NCI-H2107 (cell line): Measurements from ENCODE around the gene LIPE.
"Not testable (repeated sequence)": the region's sequence is repeated elsewhere in the genome, so short reads cannot be mapped to it uniquely, and the experiment has no call there.

Experiments used
- DNase-seq: peaks from one replicate; lab custom pipeline; 2025; lab: John Stamatoyannopoulos, UW

LIPE gene

GRCh38 chr19:42448306-42448705 is 21.1 kb upstream of the LIPE start:
- not testable (repeated sequence) for DNase-seq

- DNase-seq = no peak
Observed at GRCh38 chr19:42445948-42446347, 18.8 kb upstream of the LIPE start.

GRCh38 chr19:42443944-42444398 is 16.8 kb upstream of the LIPE start:
- DNase-seq = no peak

- no peak for DNase-seq
Observed at GRCh38 chr19:42442833-42443232, 15.6 kb upstream of the LIPE start, which contains the start of gene CXCL17. Gene CXCL17, minus strand, starts transcription at chr19:42442946. Its CDS starts 114 bp downstream, at chr19:42442832.

GRCh38 chr19:42441049-42441445 is 13.9 kb upstream of the LIPE start:
- DNase-seq = no peak

- DNase-seq = peak; percentile 43
Observed at GRCh38 chr19:42440357-42441048, 13.3 kb upstream of the LIPE start.

- no peak for DNase-seq
Observed at GRCh38 chr19:42436006-42436405, 8.8 kb upstream of the LIPE start.

- DNase-seq = no peak
Observed at GRCh38 chr19:42435316-42435715, 8.1 kb upstream of the LIPE start.

GRCh38 chr19:42433503-42434260 is 6.5 kb upstream of the LIPE start:
- peak; percentile 39 for DNase-seq

GRCh38 chr19:42431486-42431885 is 4.3 kb upstream of the LIPE start:
- DNase-seq = no peak

GRCh38 chr19:42428676-42429075 is 1.5 kb upstream of the LIPE start:
- DNase-seq = no peak

GRCh38 chr19:42426643-42427042 is 545 bp downstream of the LIPE start:
- DNase-seq = no peak

GRCh38 chr19:42424712-42425131 is 2.5 kb downstream of the LIPE start:
- no peak for DNase-seq

- no peak for DNase-seq
Observed at GRCh38 chr19:42424345-42424707, 2.9 kb downstream of the LIPE start.

GRCh38 chr19:42423462-42424344 is 3.5 kb downstream of the LIPE start:
- DNase-seq = peak; percentile 44

GRCh38 chr19:42422901-42423461 is 4.2 kb downstream of the LIPE start:
- no peak for DNase-seq

GRCh38 chr19:42422092-42422900 is 4.9 kb downstream of the LIPE start:
- no peak for DNase-seq

- DNase-seq = no peak
Observed at GRCh38 chr19:42421591-42422031, 5.6 kb downstream of the LIPE start.

- DNase-seq = no peak
Observed at GRCh38 chr19:42421101-42421500, 6.1 kb downstream of the LIPE start.

GRCh38 chr19:42420055-42420544 is 7.1 kb downstream of the LIPE start:
- no peak for DNase-seq

GRCh38 chr19:42419309-42419708 is 7.9 kb downstream of the LIPE start:
- no peak for DNase-seq
